Ovary (tissue), 3 donors: ENCODE measurements around the gene GTPBP3.

Experiments
- CTCF ChIP-seq, 3 donors: fragments of 450-650 bp in 2 of 3; fragments of 200-600 bp in 1 of 3; IDR thresholded peaks; one replicate each; pipeline versions ENCODE4 v1.5.1 to v1.8.0; 2016 to 2022; ENCODE audit warnings: antibody characterized with exemption in 3 of 3, mild to moderate bottlenecking in 1 of 3
- EP300 ChIP-seq: sonication (generic); formaldehyde crosslinking; IDR thresholded peaks from one replicate; pipeline ENCODE4 v1.6.1; 2017; ENCODE audit warnings: antibody characterized with exemption
- POLR2A ChIP-seq: fragments of 450-650 bp; IDR thresholded peaks from one replicate; pipeline ENCODE4 v1.6.1; 2017; ENCODE audit warnings: antibody characterized with exemption, mild to moderate bottlenecking, moderate library complexity
- donor health status: DM: no; HTN: no; CAD: no.

GRCh38 chr19:17312189-17313113, 24.9 kb upstream of the GTPBP3 start:
- TF ChIP-seq CTCF (IDR thresholded peaks at IDR 0.05) (no peak), POLR2A (no peak), EP300 (no peak)
